Kidney epithelial cell (primary cell): ENCODE data around the gene EXOSC7. TPM values are rescaled to one million over a fixed set of nuclear protein-coding genes. Genes with fewer than 3 reads are reported as not detected.

Experiments
- DNase-seq: peaks from one replicate; pipeline ENCODE4 v3.0.0-alpha.2; 2010; ENCODE audit warnings: low read depth
- H3K27me3 ChIP-seq: 2 replicates; pipeline ENCODE4 v1.6.0; 2011; ENCODE audit warnings: low read length; ENCODE audit not compliant: control insufficient read depth, insufficient read depth
- H3K36me3 ChIP-seq: 2 replicates; pipeline ENCODE4 v1.5.1; 2011; ENCODE audit warnings: low read length; ENCODE audit not compliant: control insufficient read depth, insufficient read depth
- H3K4me3 ChIP-seq: 2 replicates; pipeline ENCODE4 v1.5.1; 2011; ENCODE audit warnings: low read depth, mild to moderate bottlenecking, control low read depth, low read length
- CTCF ChIP-seq: IDR thresholded peaks from 2 replicates; pipeline ENCODE4 v1.5.1; 2011; ENCODE audit warnings: mild to moderate bottlenecking, moderate library complexity, low read length, control low read depth, inconsistent platforms; ENCODE audit not compliant: insufficient read depth, poor library complexity, severe bottlenecking
- total RNA-seq: library from RNA; depleted of rRNA; stranded (reverse); fragments of >200 nt; gene quantifications from 2 replicates; pipeline ENCODE4 v1.2.3, GENCODE V29; 2015

Gene EXOSC7
- total RNA-seq, 1 donor from 2014 or later, result 64.8 TPM

GRCh38 chr3:44955917-44956316 is 20.1 kb upstream of the EXOSC7 start:
- no peak for DNase-seq
- TF ChIP-seq CTCF, result no peak
- H3K4me3 ChIP-seq, result no peak overlapping the region
- H3K27me3 ChIP-seq, result no peaks in the 10 kb centered on the region
- H3K36me3 ChIP-seq, result peaks cover 3% of the 10 kb centered on the region

DNA sequence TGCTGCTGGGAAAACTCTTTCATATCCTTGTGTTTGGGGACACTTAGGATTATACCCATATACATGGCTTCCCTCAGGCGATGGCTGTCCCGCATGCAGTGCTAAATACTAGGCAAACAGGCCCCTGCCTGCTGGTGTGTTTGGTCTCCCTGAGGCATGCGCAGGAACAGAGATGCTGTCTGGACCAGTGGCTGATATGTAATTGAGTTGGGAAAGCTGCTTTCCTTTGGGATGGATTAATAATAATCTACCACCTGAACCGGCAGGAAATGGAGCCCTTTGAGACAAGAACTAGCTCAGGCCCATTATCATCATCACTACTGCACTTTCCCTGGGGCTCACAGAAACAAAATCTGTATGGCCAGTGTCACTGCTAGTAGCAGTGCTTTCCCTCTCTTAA is 18.1 kb upstream of the EXOSC7 start:
- Histone ChIP-seq H3K4me3 (no peak overlapping the region), H3K27me3 (no peaks in the 10 kb centered on the region), H3K36me3 (peaks cover 3% of the 10 kb centered on the region)
- no peak for TF ChIP-seq CTCF
- DNase-seq, result no peak

DNA sequence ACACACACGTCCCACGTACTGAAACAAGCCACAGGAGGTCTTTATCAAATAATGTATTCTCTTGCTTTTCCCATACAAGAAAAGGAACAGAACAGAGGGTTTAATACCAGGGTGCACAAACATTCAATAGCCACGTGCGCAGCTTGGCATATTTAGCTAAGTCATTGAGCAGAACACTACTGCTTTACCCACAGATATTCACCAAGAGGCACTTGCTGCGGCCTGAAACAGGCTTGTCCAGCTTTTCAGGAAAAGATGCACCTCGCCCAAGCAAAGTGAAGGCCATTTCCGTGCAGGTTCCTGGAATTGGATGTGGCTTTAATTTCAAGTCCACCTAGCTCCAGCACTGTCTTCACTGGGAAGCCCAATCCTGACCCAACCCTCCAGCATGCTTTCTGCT is 17.7 kb upstream of the EXOSC7 start:
- no peak for DNase-seq
- Histone ChIP-seq H3K36me3 (peaks cover 3% of the 10 kb centered on the region), H3K4me3 (no peak overlapping the region), H3K27me3 (no peaks in the 10 kb centered on the region)
- no peak for TF ChIP-seq CTCF

- H3K27me3 ChIP-seq, result no peaks in the 10 kb centered on the region
- TF ChIP-seq CTCF, result no peak
- peaks cover 3% of the 10 kb centered on the region for H3K36me3 ChIP-seq
- H3K4me3 ChIP-seq, result no peak overlapping the region
- no peak for DNase-seq
Observed at GRCh38 chr3:44960387-44961026, 15.5 kb upstream of the EXOSC7 start.

DNA sequence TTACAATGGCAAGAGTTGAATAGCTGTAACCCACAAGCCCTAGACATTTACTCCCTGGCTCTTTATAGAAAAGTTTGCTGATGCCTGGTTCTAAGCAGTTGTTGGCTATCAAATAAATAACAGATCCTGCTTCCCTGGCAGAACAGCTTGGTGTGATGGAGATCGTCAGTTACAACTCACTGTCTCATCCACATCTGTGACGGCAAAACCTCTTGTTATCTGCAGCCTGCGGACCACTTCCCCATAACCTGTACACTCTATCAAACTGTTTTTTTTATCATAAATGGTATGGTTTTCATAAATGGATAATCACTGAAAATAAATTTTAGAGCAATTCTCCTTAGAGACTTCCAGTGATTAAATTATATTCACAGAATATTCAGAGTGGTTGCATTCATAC is 14.2 kb upstream of the EXOSC7 start:
- no peak overlapping the region for H3K4me3 ChIP-seq
- H3K27me3 ChIP-seq, result no peaks in the 10 kb centered on the region
- H3K36me3 ChIP-seq, result peaks cover 3% of the 10 kb centered on the region
- DNase-seq, result no peak
- TF ChIP-seq CTCF, result no peak

- peaks cover 3% of the 10 kb centered on the region for H3K36me3 ChIP-seq
- no peaks in the 10 kb centered on the region for H3K27me3 ChIP-seq
- no peak overlapping the region for H3K4me3 ChIP-seq
- DNase-seq, result no peak
- TF ChIP-seq CTCF, result no peak
Observed at GRCh38 chr3:44962621-44963393, 13.2 kb upstream of the EXOSC7 start.
